Measurements from ENCODE around the gene SURF6.

DNA sequence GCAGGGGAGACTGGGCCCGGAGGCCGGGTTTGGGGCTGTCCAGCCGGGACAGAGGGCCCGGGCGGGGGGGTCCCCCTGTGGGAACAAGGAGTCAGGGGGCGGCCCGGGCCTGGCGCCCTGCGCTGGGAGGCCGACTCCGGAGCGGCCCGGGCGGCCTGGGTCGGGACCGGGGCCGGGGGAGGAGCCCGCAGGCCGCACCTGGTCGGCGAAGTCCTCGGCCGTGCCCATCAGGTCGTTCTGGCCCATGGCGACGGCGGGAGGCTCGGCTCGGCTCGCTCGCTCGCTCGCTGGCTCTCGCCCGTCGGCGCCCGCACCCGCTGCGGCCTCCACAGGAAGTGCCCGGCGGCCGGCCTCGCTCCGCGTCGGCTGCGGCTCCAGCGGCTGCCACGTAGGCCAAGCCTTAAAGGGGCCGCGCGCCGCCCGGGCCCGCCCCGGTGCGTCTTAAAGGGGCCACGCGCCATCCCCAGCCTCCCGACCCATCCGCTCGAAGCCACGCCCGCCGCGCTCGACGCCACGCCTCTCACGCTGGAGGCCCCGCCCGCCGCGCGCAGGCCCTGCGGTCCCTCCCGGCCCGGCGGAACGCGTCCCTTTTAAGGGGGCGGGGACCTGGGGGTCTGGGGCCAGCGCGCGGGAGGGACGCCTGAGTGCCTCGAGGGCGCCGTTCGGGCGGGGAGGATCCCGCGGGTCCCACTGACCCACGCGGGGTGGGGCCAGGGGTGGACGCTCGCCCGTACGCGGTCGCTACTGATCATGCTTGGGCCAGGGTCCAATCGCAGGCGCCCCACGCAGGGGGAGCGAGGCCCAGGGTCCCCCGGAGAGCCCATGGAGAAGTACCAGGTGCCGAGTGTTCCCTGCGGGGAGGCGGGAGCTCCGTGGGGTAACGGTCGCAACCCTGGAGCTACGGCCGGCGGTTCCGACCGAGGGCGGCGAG, 40.0 kb upstream of the SURF6 start, which contains the start of the genes STKLD1 and SURF4:
- TF ChIP-seq REST (IDR thresholded peaks at IDR 0.05; ENCODE audit: insufficient read depth in 1 of 2, low read depth in 2 of 2, low read length in 2 of 2) = peak in 1 of 2 experiments; percentile 34; a peak in 1 of 4 replicates
- TF ChIP-seq POLR2AphosphoS5 (IDR thresholded peaks at IDR 0.05; ENCODE audit: low read depth, low read length) = peak; percentile 80
- no peak for TF ChIP-seq SIN3A (IDR thresholded peaks at IDR 0.05; ENCODE audit: borderline replicate concordance, insufficient read depth, low read length)
- peak; percentile 92 for TF ChIP-seq TAF1 (IDR thresholded peaks at IDR 0.05; ENCODE audit: borderline replicate concordance, insufficient read depth, low read length)
- no peak for TF ChIP-seq FOXP2 (optimal IDR thresholded peaks at IDR 0.05; ENCODE audit: borderline replicate concordance, extremely low read depth, extremely low read length, insufficient read depth)

Data from PFSK-1 (cell line).